ENCODE data around the gene TXNL1.
A peak's percentile ranks its signal among the peaks of the same experiment; 100 is the strongest.

The TXNL1 gene

DNA sequence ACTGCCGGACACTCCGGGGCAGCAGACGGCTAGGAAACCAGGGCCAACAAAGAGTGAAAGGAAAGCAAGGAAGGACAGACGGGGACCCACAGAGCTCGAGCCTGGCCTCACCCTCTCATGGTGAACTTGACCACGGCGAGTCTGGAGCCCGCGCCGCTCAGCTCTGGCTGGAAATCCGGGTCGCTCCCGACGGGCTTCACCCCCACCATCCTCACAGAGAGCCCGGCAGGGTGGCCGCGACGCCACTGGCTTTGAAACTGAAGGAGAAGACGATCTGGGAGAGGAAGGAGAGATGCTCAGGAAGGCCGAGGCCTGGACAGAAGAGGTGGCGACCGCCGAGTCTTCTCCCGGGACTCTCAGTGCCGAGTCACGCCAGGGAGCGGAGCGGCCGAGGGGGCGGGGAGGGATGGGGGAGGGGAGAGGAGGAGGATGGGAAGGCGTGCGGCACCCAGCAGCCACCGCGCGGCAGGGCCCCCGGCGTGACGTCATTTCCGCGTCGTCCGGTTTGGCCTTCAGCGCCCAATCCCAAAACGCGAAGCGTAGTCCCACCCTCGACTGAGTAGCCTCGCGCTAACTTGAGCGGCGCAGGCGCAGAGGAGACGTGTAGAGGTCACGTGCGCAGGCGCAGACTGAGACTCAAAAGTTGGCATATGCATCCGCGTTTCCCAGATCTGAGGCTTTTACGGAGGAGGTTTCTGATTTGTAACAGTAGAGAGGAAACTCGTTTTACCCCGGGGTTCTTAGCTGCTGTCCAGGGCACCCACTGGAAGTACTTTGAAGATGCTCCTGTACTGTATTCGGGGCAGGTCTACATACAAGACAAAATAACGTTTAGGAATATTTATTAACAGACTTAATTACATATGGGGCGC is at the start of gene TXNL1:
Gene TXNL1, minus strand, starts transcription at position 361 of the 872 bp plus-strand sequence. Its CDS starts 152 bp downstream, at position 209.
- peak within 1 kb of the TSS; percentile 92 for H3K4me3 ChIP-seq (ENCODE audit: low read depth, low read length)
- peak; percentile 99 for DNase-seq (ENCODE audit: low read depth, low spot score)
- in situ Hi-C loops (cut with HindIII; ENCODE audit: low sequenced_read_pairs), result no loop called here
- no peak for TF ChIP-seq CTCF (IDR thresholded peaks at IDR 0.05; ENCODE audit: low read depth, low read length)

DNA sequence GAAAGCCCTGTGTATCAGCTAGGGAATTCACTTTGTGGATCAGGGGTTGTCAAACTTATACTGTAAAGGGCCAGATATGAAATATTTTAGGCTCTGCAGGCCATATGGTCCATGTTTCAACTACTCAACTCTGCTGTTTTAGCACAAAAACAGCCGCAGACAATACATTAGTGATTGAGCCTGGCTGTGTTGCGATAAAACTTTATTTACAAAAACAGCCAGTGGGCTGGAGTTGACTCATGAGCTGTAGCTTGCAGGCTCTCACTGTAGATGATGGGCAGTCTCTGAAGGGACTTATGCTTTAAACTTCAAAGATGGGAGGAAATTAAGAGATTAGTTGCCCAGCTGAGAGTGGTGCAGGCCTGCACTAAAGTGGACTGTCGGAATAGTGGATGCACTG is 45.9 kb upstream of the TXNL1 start:
- DNase-seq (ENCODE audit: low read depth, low spot score), result no peak
- no peak for TF ChIP-seq CTCF (IDR thresholded peaks at IDR 0.05; ENCODE audit: low read depth, low read length)
- H3K4me3 ChIP-seq (ENCODE audit: low read depth, low read length), result no peak overlapping the region
- in situ Hi-C loops (cut with HindIII; ENCODE audit: low sequenced_read_pairs), result no loop called here

DNA sequence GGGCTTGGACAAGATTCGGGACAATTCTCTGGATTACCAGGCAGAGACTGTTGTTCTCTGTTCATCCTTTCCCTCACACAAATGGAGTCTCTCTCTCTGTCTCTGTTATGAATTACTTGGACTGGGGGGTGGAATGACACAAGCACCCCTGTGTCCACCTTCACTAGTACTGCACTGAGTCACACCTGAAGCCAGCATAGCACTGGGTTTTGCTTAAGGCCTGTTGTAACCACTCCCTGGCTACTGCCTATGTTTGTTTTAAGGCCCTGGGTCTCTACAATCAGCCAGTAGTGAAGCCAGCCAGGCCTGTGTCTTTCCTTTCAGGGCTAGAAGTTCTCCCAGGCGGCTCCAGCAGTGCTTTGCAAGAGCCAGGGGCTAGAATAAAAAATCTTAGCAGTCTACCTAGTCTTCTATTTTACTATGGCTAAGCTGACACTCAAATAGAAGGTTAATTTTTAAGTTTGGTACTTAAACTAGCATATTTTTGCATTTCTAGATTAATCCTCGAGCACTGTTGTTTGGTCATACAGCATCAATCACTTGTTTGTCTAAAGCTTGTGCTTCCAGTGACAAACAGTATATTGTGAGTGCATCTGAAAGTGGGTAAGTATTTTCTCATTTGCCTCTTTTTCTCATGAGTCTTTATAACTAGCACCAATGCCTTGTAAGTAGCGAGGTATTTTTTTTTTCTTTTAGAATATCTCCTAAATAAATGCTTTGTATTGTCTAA is 40.6 kb upstream of the TXNL1 start:
- in situ Hi-C loops (cut with HindIII; ENCODE audit: low sequenced_read_pairs), result no loop called here
- no peak for TF ChIP-seq CTCF (IDR thresholded peaks at IDR 0.05; ENCODE audit: low read depth, low read length)
- DNase-seq (ENCODE audit: low read depth, low spot score), result no peak
- H3K4me3 ChIP-seq (ENCODE audit: low read depth, low read length), result no peak overlapping the region

GRCh38 chr18:56676639-56677038 is 38.2 kb upstream of the TXNL1 start:
- in situ Hi-C loops (cut with HindIII; ENCODE audit: low sequenced_read_pairs), result no loop called here
- DNase-seq (ENCODE audit: low read depth, low spot score), result no peak
- H3K4me3 ChIP-seq (ENCODE audit: low read depth, low read length), result no peak overlapping the region
- no peak for TF ChIP-seq CTCF (IDR thresholded peaks at IDR 0.05; ENCODE audit: low read depth, low read length)

DNA sequence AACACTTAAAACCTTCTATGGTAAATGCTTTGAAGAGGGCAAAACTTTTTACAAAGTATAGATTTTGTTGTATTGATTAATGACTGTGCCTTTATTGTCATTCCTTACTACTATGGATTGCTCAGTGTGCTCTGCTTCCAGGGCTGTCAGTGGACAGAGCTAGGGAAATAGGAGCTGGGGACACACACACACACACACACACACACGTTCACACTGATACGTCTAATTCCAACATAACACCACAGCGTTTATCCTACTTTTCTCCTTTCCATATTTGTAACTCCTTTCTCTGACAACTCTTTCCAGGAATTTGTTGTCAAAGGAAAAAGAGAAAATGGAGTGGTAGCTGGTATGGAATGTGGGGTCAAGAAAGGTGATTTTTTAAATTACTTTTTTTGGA is 34.6 kb upstream of the TXNL1 start:
- DNase-seq (ENCODE audit: low read depth, low spot score), result no peak
- no peak for TF ChIP-seq CTCF (IDR thresholded peaks at IDR 0.05; ENCODE audit: low read depth, low read length)
- H3K4me3 ChIP-seq (ENCODE audit: low read depth, low read length), result no peak overlapping the region
- in situ Hi-C loops (cut with HindIII; ENCODE audit: low sequenced_read_pairs), result no loop called here

DNA sequence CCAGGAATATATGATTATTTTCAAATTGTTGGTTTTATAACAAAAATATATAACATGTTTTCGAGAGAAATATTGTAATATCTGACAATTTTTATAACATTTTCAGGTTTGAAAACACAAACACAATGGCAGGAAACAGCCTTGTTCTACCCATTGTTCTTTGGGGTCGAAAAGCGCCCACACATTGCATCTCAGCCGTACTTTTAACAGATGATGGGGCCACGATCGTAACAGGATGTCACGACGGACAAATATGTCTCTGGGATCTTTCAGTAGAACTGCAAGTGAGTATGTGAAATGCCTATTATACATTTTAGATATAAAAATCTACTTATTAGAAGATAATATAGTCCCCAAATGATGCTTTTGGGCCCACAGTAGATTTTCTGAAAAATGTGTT is 34.0 kb upstream of the TXNL1 start:
- H3K4me3 ChIP-seq (ENCODE audit: low read depth, low read length), result no peak overlapping the region
- no peak for TF ChIP-seq CTCF (IDR thresholded peaks at IDR 0.05; ENCODE audit: low read depth, low read length)
- DNase-seq (ENCODE audit: low read depth, low spot score), result no peak
- in situ Hi-C loops (cut with HindIII; ENCODE audit: low sequenced_read_pairs), result no loop called here
